GM19328 (cell line): Measurements from ENCODE around the gene TSPAN32.
"Not testable (repeated sequence)": the region's sequence is repeated elsewhere in the genome, so short reads cannot be mapped to it uniquely, and the experiment has no call there.

ENCODE experiments used
- ATAC-seq: cut with Tn5 transposase; IDR thresholded peaks from one replicate; pipeline ENCODE4 v1.9.1; 2021; ENCODE audit warnings: mild to moderate bottlenecking, moderate library complexity; ENCODE audit not compliant: unreplicated experiment

TSPAN32 gene

GRCh38 chr11:2332569-2332968, 30.8 kb downstream of the TSPAN32 start:
- ATAC-seq: not testable (repeated sequence)

- not testable (repeated sequence) for ATAC-seq
These were observed 31.8 kb downstream of the TSPAN32 start for GRCh38 chr11:2333486-2334205.

GRCh38 chr11:2335286-2335685, 33.5 kb downstream of the TSPAN32 start:
- not testable (repeated sequence) for ATAC-seq

GRCh38 chr11:2338760-2339159, 36.9 kb downstream of the TSPAN32 start:
- ATAC-seq: not testable (repeated sequence)

- no peak for ATAC-seq
These were observed 40.7 kb downstream of the TSPAN32 start for GRCh38 chr11:2342557-2342956.

- no peak for ATAC-seq
These were observed 41.2 kb downstream of the TSPAN32 start for GRCh38 chr11:2342981-2343380.

- ATAC-seq: no peak
These were observed 41.7 kb downstream of the TSPAN32 start for GRCh38 chr11:2343502-2343901.

- no peak for ATAC-seq
These were observed 43.2 kb downstream of the TSPAN32 start for GRCh38 chr11:2345050-2345449.

- no peak for ATAC-seq
These were observed 44.2 kb downstream of the TSPAN32 start for GRCh38 chr11:2346014-2346413.

- ATAC-seq: no peak
These were observed 44.9 kb downstream of the TSPAN32 start for GRCh38 chr11:2346586-2347307.

GRCh38 chr11:2347308-2347830, 45.6 kb downstream of the TSPAN32 start:
- no peak for ATAC-seq

GRCh38 chr11:2348986-2349385, 47.2 kb downstream of the TSPAN32 start:
- ATAC-seq: no peak

- no peak for ATAC-seq
These were observed 49.9 kb downstream of the TSPAN32 start for GRCh38 chr11:2351701-2352100.

GRCh38 chr11:2352420-2352819, 50.6 kb downstream of the TSPAN32 start:
- no peak for ATAC-seq

- ATAC-seq: no peak
These were observed 53.3 kb downstream of the TSPAN32 start for GRCh38 chr11:2355000-2355644.

GRCh38 chr11:2357246-2357645, 55.4 kb downstream of the TSPAN32 start:
- ATAC-seq: no peak

- not testable (repeated sequence) for ATAC-seq
These were observed 55.8 kb downstream of the TSPAN32 start for GRCh38 chr11:2357651-2358050.

GRCh38 chr11:2358754-2359442, 57.1 kb downstream of the TSPAN32 start:
- no peak for ATAC-seq

GRCh38 chr11:2359557-2359956, 57.7 kb downstream of the TSPAN32 start:
- no peak for ATAC-seq

- ATAC-seq: no peak
These were observed 58.3 kb downstream of the TSPAN32 start for GRCh38 chr11:2360081-2360642.

GRCh38 chr11:2361565-2361964, 59.8 kb downstream of the TSPAN32 start:
- ATAC-seq: no peak
